Coronary artery (tissue), 2 donors: Measurements from ENCODE around the gene KCNH3.
"Not testable (repeated sequence)": the region's sequence is repeated elsewhere in the genome, so short reads cannot be mapped to it uniquely, and the experiment has no call there.

Experiments used
- DNase-seq: peaks from one replicate; pipeline ENCODE4 v3.0.0-alpha.2; 2017; ENCODE audit warnings: low spot score
- H3K27ac ChIP-seq, 2 donors: fragments of 200-600 bp; sonication (generic); one replicate each; pipeline ENCODE4 v1.5.1; 2016 to 2019
- H3K4me3 ChIP-seq: fragments of 200-600 bp; sonication (generic); 2 replicates; pipeline ENCODE4 v1.5.1; 2016; ENCODE audit warnings: mild to moderate bottlenecking, moderate library complexity
- CTCF ChIP-seq: fragments of 200-600 bp; sonication (generic); IDR thresholded peaks from one replicate; pipeline ENCODE4 v1.5.1; 2019; ENCODE audit warnings: antibody characterized with exemption

The KCNH3 gene

GRCh38 chr12:49527361-49528130 lies 11.3 kb upstream of the KCNH3 start:
- H3K27ac ChIP-seq = no peak overlapping the region
- no peak for DNase-seq
- no peak overlapping the region for H3K4me3 ChIP-seq
- no peak for TF ChIP-seq CTCF

GRCh38 chr12:49529414-49529813 lies 9.4 kb upstream of the KCNH3 start:
- no peak for DNase-seq
- no peak overlapping the region for H3K27ac ChIP-seq
- no peak overlapping the region for H3K4me3 ChIP-seq
- TF ChIP-seq CTCF = no peak

GRCh38 chr12:49531745-49532144 lies 7.1 kb upstream of the KCNH3 start:
- no peak for DNase-seq
- no peak for TF ChIP-seq CTCF
- Histone ChIP-seq H3K27ac (no peak overlapping the region), H3K4me3 (no peak overlapping the region)

GRCh38 chr12:49533331-49533730 lies 5.5 kb upstream of the KCNH3 start:
- TF ChIP-seq CTCF = no peak
- H3K4me3 ChIP-seq = no peak overlapping the region
- DNase-seq = no peak
- H3K27ac ChIP-seq = no peak overlapping the region

GRCh38 chr12:49534122-49534521 lies 4.7 kb upstream of the KCNH3 start:
- H3K27ac ChIP-seq, DNase-seq, H3K4me3 ChIP-seq: not testable (repeated sequence)

GRCh38 chr12:49534731-49535278 lies 4.0 kb upstream of the KCNH3 start:
- DNase-seq = no peak
- TF ChIP-seq CTCF = no peak
- Histone ChIP-seq H3K27ac (no peak overlapping the region), H3K4me3 (no peak overlapping the region)

- Histone ChIP-seq H3K27ac (no peak overlapping the region), H3K4me3 (no peak overlapping the region)
- TF ChIP-seq CTCF = no peak
- no peak for DNase-seq
Observed at GRCh38 chr12:49535921-49536525, 2.8 kb upstream of the KCNH3 start.
